Activated CD4-positive, alpha-beta T cell treated with anti-CD3 and anti-CD28 coated beads for 36 hours (primary cell): ENCODE data around the gene TXLNA. TPM values are rescaled to one million over a fixed set of nuclear protein-coding genes. Genes with fewer than 3 reads are reported as not detected.
A peak's percentile ranks its signal among the peaks of the same experiment; 100 is the strongest.

Experiments
- ATAC-seq: fragments of 200-7000 bp; cut with Tn5 transposase; one replicate; pipeline ENCODE4 v1.10.0; 2021; ENCODE audit warnings: mild to moderate bottlenecking, moderate library complexity
- CTCF ChIA-PET: fragments of 350-600 bp; sonication (Branson Sonifier 250); formaldehyde crosslinking; loops from one replicate; lab custom pipeline; 2021; ENCODE audit warnings: antibody characterized with exemption; lab: Charles Lee
- POLR2A ChIA-PET: fragments of 350-600 bp; sonication (Branson Sonifier 250); formaldehyde crosslinking; loops from one replicate; lab custom pipeline; 2021; ENCODE audit warnings: antibody characterized with exemption, inconsistent platforms; lab: Charles Lee
- DNase-seq: peaks from one replicate; pipeline ENCODE4 v3.0.0-alpha.2; 2020
- H3K27ac Mint-ChIP-seq: one replicate; pipeline ENCODE4 v1.8.0; 2021; ENCODE audit warnings: mixed read lengths
- H3K27me3 Mint-ChIP-seq: one replicate; pipeline ENCODE4 v1.8.0; 2021; ENCODE audit warnings: mixed read lengths
- H3K36me3 Mint-ChIP-seq: one replicate; pipeline ENCODE4 v1.8.0; 2021; ENCODE audit warnings: low read depth, mixed read lengths
- H3K4me1 Mint-ChIP-seq: one replicate; pipeline ENCODE4 v1.8.0; 2021; ENCODE audit warnings: mixed read lengths
- H3K4me3 Mint-ChIP-seq: one replicate; pipeline ENCODE4 v1.8.0; 2021; ENCODE audit warnings: mild to moderate bottlenecking, moderate library complexity, mixed read lengths
- H3K9me3 Mint-ChIP-seq: one replicate; pipeline ENCODE4 v1.8.0; 2021; ENCODE audit warnings: low read depth, mixed read lengths
- intact Hi-C, 2 experiments: fragments of 100-400 bp; cut with DNase I in 1 of 2; cut with micrococcal nuclease in 1 of 2; formaldehyde crosslinking; loops; one replicate each; pipeline versions ENCODE4 v1.14.2 to v1.15.1; 2022 to 2024; cut with DNase I, micrococcal nuclease
- total RNA-seq, 2 experiments: library from RNA; stranded (reverse); gene quantifications; one replicate each; pipeline ENCODE4 v1.2.3, GENCODE V29; 2021

The TXLNA gene
- total RNA-seq, 2 experiments from 2014 or later = 79.5 to 79.7 TPM

DNA sequence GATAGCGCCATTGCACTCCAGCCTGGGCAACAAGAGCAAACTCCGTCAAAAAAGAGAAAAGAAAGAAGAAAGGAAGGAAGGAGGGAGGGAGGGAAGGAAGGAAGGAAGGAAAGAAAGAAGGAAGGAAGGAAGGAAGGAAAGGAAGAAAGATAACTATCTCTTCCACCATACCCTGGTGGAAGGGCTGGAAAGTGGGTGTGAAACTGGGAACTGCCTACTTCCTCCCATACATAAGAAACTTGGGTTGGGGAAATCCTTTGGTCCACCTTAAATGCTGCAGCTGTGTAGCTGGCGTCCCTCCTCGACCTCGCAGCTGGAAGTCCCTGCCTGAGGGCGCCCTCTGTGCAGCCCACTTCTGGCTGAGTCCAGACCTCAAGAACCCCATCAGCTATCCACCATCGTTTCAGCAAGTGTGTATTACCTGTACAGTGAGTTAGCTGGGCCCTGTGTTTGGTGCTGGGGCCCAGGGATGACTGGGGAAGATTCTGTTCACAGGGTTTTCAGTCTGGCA, 62.9 kb downstream of the TXLNA start:
- intact Hi-C loops = no loop called here
- Mint-ChIP-seq H3K27me3 (no peaks in the 10 kb centered on the region), H3K4me1 (peaks cover 30% of the 10 kb centered on the region), H3K36me3 (no peaks in the 10 kb centered on the region), H3K27ac (no peak overlapping the region), H3K4me3 (no peak overlapping the region), H3K9me3 (no peaks in the 10 kb centered on the region)
- ChIA-PET CTCF (interaction anchor here (0.6 to 5.1 kb wide), 8 partner anchors 7 to 454 kb away, joined by 3 to 38 read pairs (median 3); partner anchors contain the start of genes FAM167B and LCK), POLR2A (interaction anchor here (0.6 to 1.2 kb wide), 5 partner anchors 9 to 539 kb away, joined by 3 to 6 read pairs (median 3); partner anchors contain the start of gene LCK)
- DNase-seq (no peak), ATAC-seq (no peak)

GRCh38 chr1:32246888-32247273, 67.4 kb downstream of the TXLNA start, which contains the start of gene FAM167B:
Gene FAM167B (plus strand): TSS chr1:32247222. CDS start chr1:32247422, 200 bp downstream.
- peak within 1 kb of the TSS; percentile 22 for H3K4me3 Mint-ChIP-seq
- H3K9me3 Mint-ChIP-seq = no peaks in the 10 kb centered on the region
- ChIA-PET CTCF (interaction anchor here (0.5 to 5.9 kb wide), 7 partner anchors 7 to 148 kb away, joined by 3 to 45 read pairs (median 4); no protein-coding TSS in a partner anchor), POLR2A (interaction anchor here (0.7 kb wide), 2 partner anchors 9 to 148 kb away, joined by 3 to 6 read pairs; no protein-coding TSS in a partner anchor)
- H3K4me1 Mint-ChIP-seq = peaks cover 48% of the 10 kb centered on the region
- ATAC-seq (no peak), DNase-seq (no peak)
- intact Hi-C loops = loop anchor here in 1 of 2 experiments (5.0 kb wide), 1 partner anchor 75 kb away; no protein-coding TSS in a partner anchor
- H3K36me3 Mint-ChIP-seq = peaks cover 10% of the 10 kb centered on the region
- H3K27me3 Mint-ChIP-seq = no peaks in the 10 kb centered on the region
- peak within 1 kb of the TSS; percentile 92 for H3K27ac Mint-ChIP-seq

- ATAC-seq (no peak), DNase-seq (no peak)
- ChIA-PET POLR2A (no interaction called here), CTCF (interaction anchor here (1.1 to 5.9 kb wide), 11 partner anchors 8 to 147 kb away, joined by 3 to 45 read pairs (median 6); no protein-coding TSS in a partner anchor)
- Mint-ChIP-seq H3K4me1 (peaks cover 43% of the 10 kb centered on the region), H3K9me3 (no peaks in the 10 kb centered on the region), H3K27me3 (no peaks in the 10 kb centered on the region), H3K27ac (peak overlapping the region; percentile 92), H3K36me3 (peaks cover 16% of the 10 kb centered on the region), H3K4me3 (no peak overlapping the region)
- intact Hi-C loops = loop anchor here in 1 of 2 experiments (5.0 kb wide), 1 partner anchor 75 kb away; no protein-coding TSS in a partner anchor
Measured at GRCh38 chr1:32247452-32247851, 68.0 kb downstream of the TXLNA start.

Other genes starting within 250 kb of the TXLNA start
- 100 to 1,000 TPM; 279 to 314 TPM for gene PTP4A2, start 241.3 kb upstream of the TXLNA start, total RNA-seq
- 100 to 1,000 TPM; 198 to 206 TPM for gene KHDRBS1, start 165.8 kb upstream of the TXLNA start, total RNA-seq
- gene TMEM39B, start 106.7 kb upstream of the TXLNA start, total RNA-seq = 10 to 100 TPM; 25.2 to 29.8 TPM
- gene KPNA6, start 71.6 kb upstream of the TXLNA start, total RNA-seq = 10 to 100 TPM; 70.0 to 78.3 TPM
- gene CCDC28B, start 20.9 kb downstream of the TXLNA start, total RNA-seq = 10 to 100 TPM; 13.0 to 19.3 TPM
- gene IQCC, start 26.0 kb downstream of the TXLNA start, total RNA-seq = 1 to 10 TPM; 4.4 to 5.0 TPM
- gene DCDC2B, start 29.4 kb downstream of the TXLNA start, total RNA-seq = not detected
- gene TMEM234, start 42.7 kb downstream of the TXLNA start, total RNA-seq = 1 to 10 TPM; 7.3 to 8.2 TPM
- gene EIF3I, start 42.7 kb downstream of the TXLNA start, total RNA-seq = 100 to 1,000 TPM; 299 to 349 TPM
- under 1 TPM; 0.72 to 0.82 TPM for gene FAM167B, start 67.5 kb downstream of the TXLNA start, total RNA-seq
- 100 to 1,000 TPM; 179 to 220 TPM for gene LCK, start 71.6 kb downstream of the TXLNA start, total RNA-seq
- gene HDAC1, start 112.4 kb downstream of the TXLNA start, total RNA-seq = 100 to 1,000 TPM; 132 to 146 TPM
- 10 to 100 TPM; 27.0 to 29.3 TPM for gene MARCKSL1, start 156.6 kb downstream of the TXLNA start, total RNA-seq
- 1 to 10 TPM; 3.1 to 3.3 TPM for gene FAM229A, start 182.8 kb downstream of the TXLNA start, total RNA-seq
- 1 to 10 TPM in 1 of 2 experiments, under 1 TPM in 1; 0.76 to 1.6 TPM for gene TSSK3, start 182.9 kb downstream of the TXLNA start, total RNA-seq
- 10 to 100 TPM; 29.4 to 36.9 TPM for gene BSDC1, start 214.8 kb downstream of the TXLNA start, total RNA-seq